ENCODE data around the gene CRACR2B.

Gene CRACR2B

DNA sequence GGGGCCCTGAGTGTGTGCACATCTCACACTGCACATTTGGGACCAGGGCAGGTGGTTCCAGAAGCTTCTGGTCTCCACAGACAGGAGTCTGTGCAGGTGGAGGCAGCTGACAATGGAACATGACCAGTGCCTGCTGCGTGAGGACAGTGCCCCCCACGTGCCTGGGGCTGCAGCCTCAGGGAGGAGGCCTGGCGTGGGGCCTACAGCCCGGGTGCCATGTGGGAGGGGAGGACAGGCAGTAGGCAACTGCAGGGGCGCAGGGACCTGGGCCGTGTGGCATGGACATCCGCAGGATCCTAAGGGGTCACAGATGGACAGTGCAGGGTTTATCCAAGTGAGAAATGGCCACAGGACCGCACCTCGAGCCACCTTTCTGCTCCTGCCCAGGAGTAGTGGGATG is 43.8 kb downstream of the CRACR2B start:
- Histone ChIP-seq H3K27ac (ENCODE audit: low read length) (no peak overlapping the region), H3K27me3 (ENCODE audit: insufficient read depth, low read length) (no peaks in the 10 kb centered on the region; the same call in 1 of the 2 replicates), H3K4me1 (ENCODE audit: insufficient read depth, low read length) (no peaks in the 10 kb centered on the region; the same call in 1 of the 2 replicates), H3K36me3 (ENCODE audit: insufficient read depth, low read depth, low read length) (peaks cover 19% of the 10 kb centered on the region), H3K9ac (ENCODE audit: low read depth, low read length) (no peak overlapping the region), H3K9me3 (ENCODE audit: insufficient read depth, low read depth, low read length) (no peaks in the 10 kb centered on the region), H3K4me3 (ENCODE audit: low read length) (no peak overlapping the region)

DNA sequence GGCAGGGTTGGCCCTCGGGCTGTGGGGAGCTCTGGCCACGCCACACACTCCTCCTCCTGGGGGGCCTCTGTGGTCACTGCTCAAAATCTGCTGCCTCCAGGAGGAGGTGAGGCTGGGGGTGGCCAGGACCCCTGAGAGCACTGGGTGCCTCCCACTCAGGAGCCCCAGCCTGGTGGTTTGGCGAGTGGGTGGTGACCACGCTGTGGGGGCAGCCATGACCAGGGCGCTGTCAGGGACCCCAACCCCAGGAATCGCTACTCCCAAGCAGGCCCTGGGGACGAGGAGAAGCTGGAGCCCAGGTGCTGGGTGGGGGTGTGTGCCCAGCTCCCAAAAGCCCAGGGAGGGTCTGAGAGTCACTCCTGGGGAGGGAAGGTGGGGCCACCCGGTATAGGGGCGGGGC is 45.1 kb downstream of the CRACR2B start:
- Histone ChIP-seq H3K4me3 (ENCODE audit: low read length) (no peak overlapping the region), H3K4me1 (ENCODE audit: insufficient read depth, low read length) (no peaks in the 10 kb centered on the region; the same call in 1 of the 2 replicates), H3K9ac (ENCODE audit: low read depth, low read length) (no peak overlapping the region), H3K9me3 (ENCODE audit: insufficient read depth, low read depth, low read length) (no peaks in the 10 kb centered on the region), H3K27me3 (ENCODE audit: insufficient read depth, low read length) (no peaks in the 10 kb centered on the region; the same call in 1 of the 2 replicates), H3K27ac (ENCODE audit: low read length) (no peak overlapping the region), H3K36me3 (ENCODE audit: insufficient read depth, low read depth, low read length) (peaks cover 19% of the 10 kb centered on the region)

GRCh38 chr11:873706-874105 is 46.0 kb downstream of the CRACR2B start:
- H3K9me3 ChIP-seq (ENCODE audit: insufficient read depth, low read depth, low read length) = no peaks in the 10 kb centered on the region
- H3K9ac ChIP-seq (ENCODE audit: low read depth, low read length) = no peak overlapping the region
- peaks cover 11% of the 10 kb centered on the region for H3K36me3 ChIP-seq (ENCODE audit: insufficient read depth, low read depth, low read length)
- H3K4me3 ChIP-seq (ENCODE audit: low read length) = no peak overlapping the region
- no peak overlapping the region for H3K27ac ChIP-seq (ENCODE audit: low read length)
- no peaks in the 10 kb centered on the region; the same call in 1 of the 2 replicates for H3K27me3 ChIP-seq (ENCODE audit: insufficient read depth, low read length)
- no peaks in the 10 kb centered on the region; the same call in 1 of the 2 replicates for H3K4me1 ChIP-seq (ENCODE audit: insufficient read depth, low read length)

DNA sequence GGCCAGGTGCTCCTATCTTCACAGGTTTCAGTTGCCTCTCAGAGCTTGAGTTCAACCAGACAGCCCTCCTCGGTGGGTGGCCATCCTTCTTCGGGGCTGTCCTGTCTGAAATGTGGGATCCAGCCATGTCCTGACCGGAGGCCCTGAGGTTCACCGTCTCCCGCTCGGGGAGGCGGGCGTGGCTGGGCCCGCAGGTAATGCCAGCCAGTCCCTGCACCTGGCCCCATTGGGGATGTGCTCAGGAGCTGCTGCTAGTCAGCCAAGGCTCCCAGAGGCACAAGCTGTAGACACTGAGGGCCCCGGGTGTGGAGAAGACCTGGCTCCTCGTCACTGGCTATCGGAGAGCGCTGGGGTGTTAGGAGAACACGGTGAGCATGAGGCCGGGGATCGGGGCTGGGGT is 47.5 kb downstream of the CRACR2B start:
- H3K9me3 ChIP-seq (ENCODE audit: insufficient read depth, low read depth, low read length) = no peaks in the 10 kb centered on the region
- no peak overlapping the region for H3K4me3 ChIP-seq (ENCODE audit: low read length)
- H3K4me1 ChIP-seq (ENCODE audit: insufficient read depth, low read length) = no peaks in the 10 kb centered on the region; the same call in 1 of the 2 replicates
- no peak overlapping the region for H3K27ac ChIP-seq (ENCODE audit: low read length)
- no peaks in the 10 kb centered on the region; the same call in 1 of the 2 replicates for H3K27me3 ChIP-seq (ENCODE audit: insufficient read depth, low read length)
- H3K36me3 ChIP-seq (ENCODE audit: insufficient read depth, low read depth, low read length) = peaks cover 18% of the 10 kb centered on the region
- no peak overlapping the region for H3K9ac ChIP-seq (ENCODE audit: low read depth, low read length)

- no peaks in the 10 kb centered on the region for H3K4me1 ChIP-seq (ENCODE audit: insufficient read depth, low read length)
- no peak overlapping the region for H3K4me3 ChIP-seq (ENCODE audit: low read length)
- H3K36me3 ChIP-seq (ENCODE audit: insufficient read depth, low read depth, low read length) = peaks cover 25% of the 10 kb centered on the region
- H3K27me3 ChIP-seq (ENCODE audit: insufficient read depth, low read length) = no peaks in the 10 kb centered on the region; the same call in 1 of the 2 replicates
- H3K9ac ChIP-seq (ENCODE audit: low read depth, low read length) = no peak overlapping the region
- no peaks in the 10 kb centered on the region for H3K9me3 ChIP-seq (ENCODE audit: insufficient read depth, low read depth, low read length)
- H3K27ac ChIP-seq (ENCODE audit: low read length) = no peak overlapping the region
These were observed 48.1 kb downstream of the CRACR2B start for GRCh38 chr11:875769-876301.

DNA sequence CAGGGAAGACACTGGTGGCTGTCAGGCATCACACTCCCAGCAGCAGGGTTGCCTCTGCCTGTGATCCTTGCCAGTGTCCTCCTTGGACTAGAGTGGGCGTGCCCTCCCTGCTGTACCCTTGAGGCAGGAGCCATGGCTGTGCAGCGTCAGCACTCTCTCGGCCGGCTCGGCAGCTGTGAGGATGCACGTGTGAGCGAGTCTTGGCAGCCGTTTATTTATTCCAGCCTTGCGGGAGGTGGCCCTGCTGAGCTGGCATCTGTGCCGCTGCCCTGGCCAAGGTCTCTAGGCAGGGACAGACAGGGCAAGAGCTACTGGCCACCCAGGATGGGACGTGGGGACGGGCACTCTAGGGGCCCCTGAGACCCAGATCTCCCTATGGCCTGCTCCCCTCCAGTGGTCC is 48.8 kb downstream of the CRACR2B start:
- Histone ChIP-seq H3K27me3 (ENCODE audit: insufficient read depth, low read length) (no peaks in the 10 kb centered on the region; the same call in 1 of the 2 replicates), H3K4me1 (ENCODE audit: insufficient read depth, low read length) (no peaks in the 10 kb centered on the region), H3K9ac (ENCODE audit: low read depth, low read length) (no peak overlapping the region), H3K27ac (ENCODE audit: low read length) (no peak overlapping the region), H3K4me3 (ENCODE audit: low read length) (no peak overlapping the region), H3K36me3 (ENCODE audit: insufficient read depth, low read depth, low read length) (peaks cover 28% of the 10 kb centered on the region), H3K9me3 (ENCODE audit: insufficient read depth, low read depth, low read length) (no peaks in the 10 kb centered on the region)

GRCh38 chr11:877565-877964 is 49.8 kb downstream of the CRACR2B start:
- no peak overlapping the region for H3K27ac ChIP-seq (ENCODE audit: low read length)
- H3K9me3 ChIP-seq (ENCODE audit: insufficient read depth, low read depth, low read length) = no peaks in the 10 kb centered on the region
- no peak overlapping the region for H3K9ac ChIP-seq (ENCODE audit: low read depth, low read length)
- H3K4me3 ChIP-seq (ENCODE audit: low read length) = no peak overlapping the region
- H3K27me3 ChIP-seq (ENCODE audit: insufficient read depth, low read length) = no peaks in the 10 kb centered on the region; the same call in 1 of the 2 replicates
- H3K4me1 ChIP-seq (ENCODE audit: insufficient read depth, low read length) = no peaks in the 10 kb centered on the region
- H3K36me3 ChIP-seq (ENCODE audit: insufficient read depth, low read depth, low read length) = peaks cover 32% of the 10 kb centered on the region

DNA sequence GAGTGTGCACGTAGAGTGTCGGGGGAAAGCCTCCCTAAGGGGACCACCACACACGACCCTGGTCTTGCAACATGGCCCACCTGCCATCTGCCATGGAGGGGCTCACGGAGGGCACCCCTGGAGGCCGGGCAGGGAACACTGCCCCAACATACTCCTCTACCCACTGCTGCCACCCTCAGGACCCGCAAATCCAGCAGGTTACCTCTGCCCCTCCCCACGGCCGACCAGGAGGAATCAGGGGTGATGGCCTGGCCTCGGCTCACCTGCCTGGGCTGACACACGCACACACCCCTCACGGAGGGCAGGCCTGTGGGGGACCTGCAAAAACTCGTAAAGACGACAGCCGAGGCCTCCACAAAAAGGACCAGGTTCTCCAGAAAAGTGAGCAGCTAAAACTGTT is 52.7 kb downstream of the CRACR2B start:
- peaks cover 37% of the 10 kb centered on the region for H3K36me3 ChIP-seq (ENCODE audit: insufficient read depth, low read depth, low read length)
- no peak overlapping the region for H3K27ac ChIP-seq (ENCODE audit: low read length)
- no peak overlapping the region for H3K9ac ChIP-seq (ENCODE audit: low read depth, low read length)
- H3K4me1 ChIP-seq (ENCODE audit: insufficient read depth, low read length) = no peaks in the 10 kb centered on the region
- no peaks in the 10 kb centered on the region for H3K27me3 ChIP-seq (ENCODE audit: insufficient read depth, low read length)
- H3K4me3 ChIP-seq (ENCODE audit: low read length) = no peak overlapping the region
- H3K9me3 ChIP-seq (ENCODE audit: insufficient read depth, low read depth, low read length) = no peaks in the 10 kb centered on the region

Measured in iPS-20b (cell line).